Activated CD4-positive, alpha-beta T cell treated with anti-CD3 and anti-CD28 coated beads, Interleukin-2, amount 50 U/mL, for 4 hours (primary cell): Measurements from ENCODE around the gene SETD4.
"Not testable (repeated sequence)": the region's sequence is repeated elsewhere in the genome, so short reads cannot be mapped to it uniquely, and the experiment has no call there.

Source experiments
- DNase-seq, 2 experiments: peaks; one replicate each; pipeline ENCODE4 v3.0.0-alpha.2; 2020

SETD4 gene

GRCh38 chr21:36077758-36078157 is 17.4 kb upstream of the SETD4 start:
- no peak for DNase-seq

- DNase-seq = no peak
Observed at GRCh38 chr21:36076878-36077655, 16.7 kb upstream of the SETD4 start.

- no peak for DNase-seq
Observed at GRCh38 chr21:36075953-36076352, 15.6 kb upstream of the SETD4 start.

- DNase-seq = no peak
Observed at GRCh38 chr21:36075171-36075570, 14.8 kb upstream of the SETD4 start.

GRCh38 chr21:36073911-36074310 is 13.6 kb upstream of the SETD4 start:
- DNase-seq = not testable (repeated sequence)

GRCh38 chr21:36073181-36073580 is 12.9 kb upstream of the SETD4 start:
- no peak for DNase-seq

GRCh38 chr21:36072453-36073162 is 12.3 kb upstream of the SETD4 start:
- DNase-seq = no peak

- DNase-seq = no peak
Observed at GRCh38 chr21:36070999-36071398, 10.7 kb upstream of the SETD4 start.

- peak; percentile 80 to 82 for DNase-seq
Observed at GRCh38 chr21:36069713-36070583, 9.6 kb upstream of the SETD4 start, which contains the start of gene CBR1. TSS of gene CBR1 (plus strand) at chr21:36070024. CDS start at chr21:36070116, 92 bp downstream.

- no peak for DNase-seq
Observed at GRCh38 chr21:36068748-36069398, 8.5 kb upstream of the SETD4 start.

GRCh38 chr21:36065497-36066036 is 5.2 kb upstream of the SETD4 start:
- no peak for DNase-seq

GRCh38 chr21:36064085-36064460 is 3.7 kb upstream of the SETD4 start:
- no peak for DNase-seq

- no peak for DNase-seq
Observed at GRCh38 chr21:36063375-36064084, 3.2 kb upstream of the SETD4 start.

- DNase-seq = no peak
Observed at GRCh38 chr21:36061445-36061844, 1.1 kb upstream of the SETD4 start.

GRCh38 chr21:36059823-36060158 is 535 bp downstream of the SETD4 start:
- DNase-seq = peak in 1 of 2 experiments; percentile 3

- DNase-seq = no peak
Observed at GRCh38 chr21:36055551-36055950, 4.8 kb downstream of the SETD4 start.

- DNase-seq = no peak
Observed at GRCh38 chr21:36053715-36054062, 6.6 kb downstream of the SETD4 start.

- no peak for DNase-seq
Observed at GRCh38 chr21:36052860-36053714, 7.2 kb downstream of the SETD4 start.

GRCh38 chr21:36048357-36048756 is 12.0 kb downstream of the SETD4 start:
- DNase-seq = no peak

GRCh38 chr21:36047139-36047538 is 13.2 kb downstream of the SETD4 start:
- no peak for DNase-seq

GRCh38 chr21:36045993-36046392 is 14.3 kb downstream of the SETD4 start:
- DNase-seq = no peak
